HG03060 (cell line): ENCODE results near the gene GULP1.
A peak's percentile ranks its signal among the peaks of the same experiment; 100 is the strongest.
"Not testable (repeated sequence)": the region's sequence is repeated elsewhere in the genome, so short reads cannot be mapped to it uniquely, and the experiment has no call there.

Experiments
- ATAC-seq: cut with Tn5 transposase; IDR thresholded peaks from one replicate; pipeline ENCODE4 v1.9.1; 2021; ENCODE audit warnings: low read depth, moderate number of reproducible peaks; ENCODE audit not compliant: unreplicated experiment

GULP1 gene

GRCh38 chr2:188459061-188459460, 167.4 kb downstream of the GULP1 start:
- ATAC-seq = no peak

- ATAC-seq = not testable (repeated sequence)
Observed at GRCh38 chr2:188466078-188466477, 174.4 kb downstream of the GULP1 start.

DNA sequence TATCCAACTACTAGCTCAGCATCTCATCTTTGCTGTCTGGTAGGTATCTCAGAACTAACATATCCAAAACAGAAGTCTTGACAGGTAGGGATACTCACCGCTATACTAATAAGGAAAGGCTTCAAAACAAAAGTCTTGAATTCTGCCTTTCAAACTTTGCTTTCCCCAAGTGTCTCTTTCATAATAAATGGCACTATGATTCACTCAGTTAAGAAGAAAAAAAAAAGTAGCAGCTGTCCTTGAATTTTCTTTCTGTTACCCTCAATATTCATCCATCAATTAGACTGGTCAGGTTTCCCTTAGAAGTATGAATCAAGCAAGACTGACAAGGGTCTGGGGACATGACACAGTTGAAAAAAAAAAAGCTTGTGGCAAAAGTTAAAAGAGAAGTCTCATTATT, 175.1 kb downstream of the GULP1 start:
- ATAC-seq = no peak

- no peak for ATAC-seq
Observed at GRCh38 chr2:188471166-188471565, 179.5 kb downstream of the GULP1 start.

GRCh38 chr2:188473306-188473705, 181.6 kb downstream of the GULP1 start:
- ATAC-seq = no peak

DNA sequence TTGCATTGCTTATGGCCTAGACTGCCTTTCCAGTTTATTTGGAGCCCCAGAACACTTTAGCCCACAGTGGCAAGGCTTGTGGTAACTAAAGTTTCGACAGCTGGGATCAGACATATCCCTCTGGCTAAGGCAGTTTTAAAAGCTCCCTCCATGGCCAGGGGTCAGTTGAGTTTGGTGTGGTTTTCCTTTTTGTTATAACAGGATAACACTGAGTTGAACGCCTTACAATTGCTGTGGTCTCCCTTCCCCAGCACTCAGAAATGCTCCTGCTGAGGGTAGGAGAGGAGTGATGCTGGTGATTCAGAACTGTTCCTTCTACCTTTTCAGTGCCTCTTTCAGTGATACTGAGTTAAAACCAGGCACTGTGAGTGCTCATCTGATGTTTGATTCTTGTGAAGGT, 182.6 kb downstream of the GULP1 start:
- ATAC-seq = no peak

- no peak for ATAC-seq
Observed at GRCh38 chr2:188475945-188476344, 184.3 kb downstream of the GULP1 start.

DNA sequence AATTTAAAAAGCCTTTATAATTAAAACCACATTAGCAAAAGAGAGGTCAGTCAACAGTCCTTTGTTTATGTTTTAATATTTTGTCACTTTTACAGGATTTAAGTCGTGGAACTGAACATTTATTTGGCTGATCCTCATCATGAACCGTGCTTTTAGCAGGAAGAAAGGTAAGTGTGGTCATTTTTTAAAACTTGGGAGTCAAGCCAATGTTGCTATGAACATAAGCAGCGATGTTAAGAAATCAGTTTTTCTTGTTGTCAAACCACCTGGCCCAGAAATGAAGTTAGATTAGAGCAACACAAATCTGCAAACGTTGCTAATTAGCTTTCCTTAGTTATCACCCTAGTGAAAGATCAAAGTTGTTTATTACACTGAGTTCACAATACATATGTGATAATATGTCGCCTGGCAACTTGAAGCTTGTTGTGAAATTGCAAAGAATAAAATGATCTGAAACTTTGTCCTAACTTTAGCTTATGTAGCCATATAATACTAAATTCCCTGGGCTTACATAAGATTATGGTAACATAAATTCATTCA, 186.0 kb downstream of the GULP1 start:
- no peak for ATAC-seq

GRCh38 chr2:188478724-188479123, 187.1 kb downstream of the GULP1 start:
- ATAC-seq = peak; percentile 96

DNA sequence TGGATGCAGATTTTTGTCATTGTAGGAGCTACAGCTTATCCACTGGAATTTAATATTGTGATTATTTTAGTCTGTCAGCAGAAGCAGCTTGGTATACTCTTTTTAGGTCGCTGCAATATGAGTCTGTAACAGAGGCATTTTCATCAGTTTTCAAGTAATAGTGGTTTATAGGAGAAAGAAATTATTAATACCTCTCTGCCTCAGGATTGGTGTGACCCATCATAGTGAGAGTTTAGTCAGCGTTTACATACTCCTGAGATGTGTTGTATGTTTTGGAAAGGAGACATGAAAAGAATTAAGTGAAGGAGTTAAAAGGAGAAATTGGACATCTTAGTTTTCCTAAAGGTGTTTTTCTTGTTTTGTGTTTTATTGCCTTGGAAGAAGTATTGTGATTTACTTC, 189.8 kb downstream of the GULP1 start:
- no peak for ATAC-seq

DNA sequence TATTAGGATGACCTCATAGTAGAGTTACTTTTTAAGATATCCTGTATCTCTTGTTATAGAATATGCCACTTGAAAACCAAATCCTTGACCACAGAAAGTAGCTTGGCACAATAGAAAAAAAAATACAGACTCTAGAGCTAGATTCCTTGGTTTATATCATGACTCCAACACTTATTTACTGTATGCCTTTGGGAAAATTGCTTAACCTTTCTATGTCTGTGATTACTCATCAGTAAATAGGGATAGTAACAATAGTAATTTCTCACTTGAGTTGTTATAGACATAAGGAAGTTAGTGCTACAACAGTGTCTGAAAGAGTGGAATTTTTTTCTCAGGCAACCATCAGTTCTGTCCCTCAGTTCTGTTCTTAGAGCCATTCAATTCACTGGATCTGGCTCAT, 193.8 kb downstream of the GULP1 start:
- no peak for ATAC-seq

DNA sequence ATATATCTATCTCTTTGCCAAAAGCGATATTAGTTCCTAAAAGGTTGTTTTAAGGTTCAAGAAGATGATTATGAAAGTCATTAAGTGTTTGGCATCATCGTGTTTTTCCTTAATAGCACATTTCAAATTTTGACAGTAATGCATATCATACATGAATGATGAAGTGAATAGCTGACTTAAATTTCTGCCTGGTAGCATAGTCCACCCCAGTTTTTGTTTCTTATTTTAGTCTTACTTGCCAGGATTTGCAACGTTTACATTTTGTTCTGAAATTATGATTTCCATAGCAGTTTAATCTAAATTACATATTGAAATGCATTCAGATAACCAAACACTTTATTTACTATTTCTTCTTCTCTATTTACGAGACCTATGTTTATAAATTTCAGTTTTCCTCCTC, 201.1 kb downstream of the GULP1 start:
- no peak for ATAC-seq

- ATAC-seq = no peak
Observed at GRCh38 chr2:188494906-188495305, 203.2 kb downstream of the GULP1 start.

GRCh38 chr2:188495969-188496431, 204.3 kb downstream of the GULP1 start:
- ATAC-seq = no peak

DNA sequence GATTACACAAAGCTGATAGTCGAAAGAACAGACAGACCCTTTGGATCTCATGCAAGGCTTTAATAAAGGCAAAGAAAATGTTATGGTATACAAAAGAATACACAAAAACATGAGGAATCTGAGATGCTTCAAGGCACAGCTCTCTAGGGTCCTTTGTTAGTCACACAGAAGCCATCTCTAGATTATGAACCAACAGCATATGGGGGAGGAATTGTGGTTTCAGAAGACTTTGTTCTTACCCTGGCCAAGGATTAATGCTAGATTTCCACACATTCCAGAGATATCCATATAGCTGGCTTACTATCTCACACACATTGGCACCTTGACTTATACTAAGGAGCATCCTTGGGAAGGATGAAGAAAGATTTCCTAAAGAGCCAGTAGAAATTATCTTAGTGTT, 206.1 kb downstream of the GULP1 start:
- ATAC-seq = no peak

DNA sequence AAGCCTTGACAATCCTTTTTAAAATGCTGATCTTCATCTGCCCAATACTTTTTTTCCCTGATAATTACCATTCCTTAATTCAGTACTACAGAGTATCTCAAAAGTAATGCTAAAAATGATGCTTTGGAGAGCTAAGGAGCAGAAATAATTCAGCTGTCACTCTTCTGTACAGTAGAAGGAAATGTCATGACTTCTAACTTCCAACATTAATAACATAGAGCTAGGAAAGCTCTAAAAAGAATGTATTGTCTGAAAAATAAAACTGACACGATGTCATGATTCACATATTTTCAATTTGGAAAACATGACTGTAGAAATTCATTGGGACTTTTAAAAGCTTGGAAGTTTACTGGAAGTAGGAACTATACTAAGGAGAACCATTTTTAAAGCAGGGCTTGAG, 212.3 kb downstream of the GULP1 start:
- no peak for ATAC-seq

DNA sequence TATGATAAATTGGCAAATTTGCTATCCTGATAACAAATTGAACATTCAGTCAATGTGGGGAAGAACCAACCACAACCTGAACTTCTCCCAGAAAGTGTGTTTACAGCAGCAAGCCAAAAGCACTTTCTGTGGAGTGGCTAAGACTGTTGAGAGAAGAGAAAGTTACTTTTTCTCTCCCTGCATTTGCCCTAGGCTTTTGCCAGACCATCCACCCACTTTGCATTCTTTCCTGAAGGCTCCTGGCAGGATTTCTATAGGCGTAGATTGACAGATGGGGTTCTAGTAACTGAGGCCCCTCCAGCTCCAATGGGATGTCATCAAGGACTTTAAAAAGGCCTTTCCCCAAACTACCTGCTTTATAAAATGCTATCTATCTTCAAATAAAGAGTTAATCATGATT, 215.2 kb downstream of the GULP1 start:
- ATAC-seq = no peak

- no peak for ATAC-seq
Observed at GRCh38 chr2:188511346-188511745, 219.7 kb downstream of the GULP1 start.

DNA sequence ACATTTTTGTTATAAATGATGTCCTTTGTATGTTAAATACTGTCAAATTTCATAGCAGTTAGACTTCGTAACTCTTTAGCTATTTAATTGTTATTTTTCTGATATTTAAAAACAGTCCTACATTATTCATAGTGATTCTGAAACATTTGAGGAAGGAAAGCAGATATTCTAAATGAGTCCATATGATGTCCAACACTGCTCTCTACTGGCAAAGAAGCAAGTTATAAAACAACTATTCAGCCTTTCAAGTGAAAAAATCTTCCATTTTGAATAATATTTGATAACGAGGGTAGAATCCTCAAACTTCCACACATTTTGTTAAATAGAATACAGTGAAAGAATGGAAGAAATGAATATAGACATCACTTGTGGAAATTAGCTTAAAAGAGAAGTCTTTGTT, 220.8 kb downstream of the GULP1 start:
- ATAC-seq = no peak

GRCh38 chr2:188515918-188516317, 224.2 kb downstream of the GULP1 start:
- no peak for ATAC-seq

DNA sequence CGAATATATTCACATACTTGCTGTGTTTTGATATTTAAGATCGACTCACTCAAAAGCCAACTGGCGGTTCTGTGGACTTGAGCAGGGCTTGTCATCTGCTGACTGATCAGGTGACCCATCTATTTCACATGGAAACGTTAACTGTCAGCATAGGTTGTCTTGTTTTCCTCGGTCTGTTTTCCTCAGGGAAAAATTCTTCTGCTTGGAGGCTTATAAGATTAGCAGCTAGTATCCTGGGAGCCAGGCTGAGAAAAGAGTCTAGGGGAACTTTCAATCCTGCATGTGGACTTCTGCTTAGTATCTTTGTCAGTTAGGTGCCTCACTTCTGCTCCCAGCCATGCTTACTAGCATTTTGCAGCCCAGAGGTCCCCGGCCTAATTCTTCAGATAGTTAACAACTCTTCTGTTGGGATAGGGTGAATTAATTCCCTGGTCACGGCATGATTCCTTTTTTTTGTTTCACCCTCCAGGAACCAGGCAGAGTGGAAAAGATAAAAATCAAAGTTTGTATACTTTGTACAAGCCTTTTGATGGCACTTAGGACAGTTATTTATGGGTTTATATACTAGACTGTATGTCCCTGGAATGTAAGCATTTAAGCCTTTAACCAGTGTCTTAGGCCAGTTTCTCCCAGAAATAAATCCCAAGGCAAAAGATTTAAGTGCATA, 226.0 kb downstream of the GULP1 start:
- ATAC-seq = no peak

DNA sequence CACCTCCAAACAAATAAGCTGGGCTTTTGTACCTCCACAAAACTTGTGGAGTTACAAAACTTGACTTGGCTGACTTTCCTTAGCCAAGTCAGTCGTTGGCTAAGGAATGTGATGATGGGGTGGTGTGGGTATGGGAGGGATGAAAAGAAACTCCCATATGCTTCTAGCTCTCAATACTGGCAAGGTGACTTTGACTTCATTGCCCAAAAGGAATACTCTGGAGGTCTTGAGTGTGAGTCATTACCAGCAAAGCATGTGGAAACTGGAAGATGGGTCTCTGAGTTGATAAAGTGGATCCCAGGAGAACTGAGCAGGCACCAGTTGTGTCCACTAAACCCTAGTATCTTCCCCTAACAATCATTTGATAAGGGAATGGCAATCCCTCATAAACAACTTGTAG, 226.7 kb downstream of the GULP1 start:
- ATAC-seq = no peak

DNA sequence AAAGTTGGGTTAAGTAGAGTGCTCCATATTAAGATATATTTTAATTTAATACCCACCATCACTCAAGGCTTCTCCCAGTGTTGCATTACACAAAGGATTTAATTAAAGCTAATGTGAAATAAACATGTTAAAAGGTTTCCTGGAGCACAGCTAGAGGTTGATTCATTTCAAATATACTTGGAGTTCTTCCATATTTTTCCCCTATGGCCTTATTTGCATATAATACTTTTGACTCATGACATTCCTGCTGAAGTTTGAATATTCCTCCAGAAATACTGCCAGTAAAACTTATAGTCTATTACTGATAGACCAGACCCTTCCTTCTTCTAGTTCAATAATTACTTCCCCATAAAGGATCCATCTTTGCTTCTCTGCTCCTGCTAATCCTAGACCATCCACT, 227.5 kb downstream of the GULP1 start:
- no peak for ATAC-seq
